GM12878 (cell line): Measurements from ENCODE around the gene SARS2. TPM values are rescaled to one million over a fixed set of nuclear protein-coding genes. Genes with fewer than 3 reads are reported as not detected.

Source experiments
- ATAC-seq: fragments of 200-7000 bp; cut with Tn5 transposase; 3 replicates; pipeline ENCODE4 v1.9.1; 2020; ENCODE audit warnings: mild to moderate bottlenecking, moderate library complexity
- BruUV-seq: library from RNA; stranded (reverse); fragments of 400-500 nt; replicated peaks from 2 replicates; lab custom pipeline; 2021; lab: Mats Ljungman, UMichigan
- CTCF ChIA-PET: fragments of 300-600 bp; sonication (Branson Sonifier 250); formaldehyde crosslinking; extraction: SDS; loops from one replicate; lab custom pipeline; 2021; ENCODE audit warnings: inconsistent platforms; lab: Yijun Ruan, JAX
- POLR2A ChIA-PET: fragments of 350-600 bp; formaldehyde crosslinking; extraction: SDS; loops from one replicate; lab custom pipeline; 2021; ENCODE audit warnings: inconsistent platforms; lab: Charles Lee
- RAD21 ChIA-PET: fragments of 300-600 bp; sonication (Branson Sonifier 250); formaldehyde crosslinking; loops from one replicate; lab custom pipeline; 2023; ENCODE audit warnings: antibody characterized with exemption; ENCODE audit not compliant: unreplicated experiment; lab: Charles Lee
- SMC1A ChIA-PET: fragments of 300-600 bp; sonication (Branson Sonifier 250); formaldehyde crosslinking; loops from one replicate; lab custom pipeline; 2023; ENCODE audit not compliant: unreplicated experiment, uncharacterized antibody; lab: Charles Lee
- DNase-seq: peaks from one replicate; pipeline ENCODE4 v3.0.0-alpha.2; 2011; ENCODE audit warnings: low read depth, low spot score
- FAIRE-seq: peaks from 3 replicates; lab custom pipeline; 2011; peaks lifted over from hg19 to GRCh38; lab: Jason Lieb, UNC
- H2AFZ ChIP-seq: 2 replicates; pipeline ENCODE4 v1.6.0; 2011; ENCODE audit warnings: low read depth, low read length, control low read depth; ENCODE audit not compliant: control insufficient read depth
- H3K27ac ChIP-seq: 2 replicates; pipeline ENCODE4 v1.5.1; 2011; ENCODE audit warnings: control low read depth; ENCODE audit not compliant: control insufficient read depth, insufficient read depth
- H3K27me3 ChIP-seq, 2 experiments: replicated peaks in 1 of 2; 2 replicates each; pipeline versions ENCODE4 v1.6.0 to v1.6.1; 2011; ENCODE audit warnings: low read length in 1 of 2; ENCODE audit not compliant: control insufficient read depth in 2 of 2, insufficient read depth in 2 of 2
- H3K36me3 ChIP-seq, 2 experiments: 2 replicates each; pipeline ENCODE4 v1.5.1; 2011; ENCODE audit warnings: low read length in 1 of 2; ENCODE audit not compliant: control insufficient read depth in 2 of 2, insufficient read depth in 2 of 2
- H3K4me1 ChIP-seq: 2 replicates; pipeline ENCODE4 v1.6.1; 2011; ENCODE audit warnings: mild to moderate bottlenecking, low read length, moderate library complexity, mixed read lengths; ENCODE audit not compliant: control insufficient read depth, insufficient read depth
- H3K4me2 ChIP-seq: 2 replicates; pipeline ENCODE4 v1.6.0; 2011; ENCODE audit warnings: control low read depth; ENCODE audit not compliant: control insufficient read depth, insufficient read depth
- H3K4me3 ChIP-seq: fragments of 200-600 bp; sonication (generic); 2 replicates; pipeline ENCODE4 v1.5.1; 2016
- H3K79me2 ChIP-seq: 2 replicates; pipeline ENCODE4 v1.6.0; 2011; ENCODE audit warnings: low read length; ENCODE audit not compliant: control insufficient read depth, insufficient read depth
- H3K9ac ChIP-seq: 2 replicates; pipeline ENCODE4 v1.8.0; 2011; ENCODE audit warnings: low read length, control low read depth, mixed read lengths; ENCODE audit not compliant: control insufficient read depth, insufficient read depth
- H3K9me3 ChIP-seq: replicated peaks from 3 replicates; pipeline ENCODE4 v1.5.1; 2011; ENCODE audit warnings: mild to moderate bottlenecking, low read length; ENCODE audit not compliant: control insufficient read depth, insufficient read depth
- H4K20me1 ChIP-seq: 2 replicates; pipeline ENCODE4 v1.6.0; 2011; ENCODE audit not compliant: control insufficient read depth, insufficient read depth
- CBFB ChIP-seq: IDR thresholded peaks from 2 replicates; pipeline ENCODE4 v1.6.1; 2016; ENCODE audit warnings: antibody characterized with exemption, low read depth
- CHD1 ChIP-seq: IDR thresholded peaks from 2 replicates; pipeline ENCODE4 v1.6.1; 2012; ENCODE audit warnings: low read depth, low read length, improper control_type of control experiment
- GATAD2B ChIP-seq: fragments of 450-650 bp; conservative IDR thresholded peaks from 2 replicates; pipeline ENCODE4 v1.6.1; 2017; ENCODE audit warnings: low read depth, mild to moderate bottlenecking, moderate library complexity
- HDAC2 ChIP-seq: fragments of 200-600 bp; sonication (generic); IDR thresholded peaks from 2 replicates; pipeline ENCODE4 v1.6.1; 2017
- IKZF1 ChIP-seq: fragments of 450-650 bp; conservative IDR thresholded peaks from 2 replicates; pipeline ENCODE4 v1.6.1; 2017; ENCODE audit warnings: antibody characterized with exemption, mild to moderate bottlenecking
- IRF4 ChIP-seq: IDR thresholded peaks from 2 replicates; pipeline ENCODE4 v1.6.1; 2011; ENCODE audit warnings: low read depth, low read length
- KLF5 ChIP-seq: fragments of 450-650 bp; IDR thresholded peaks from 2 replicates; pipeline ENCODE4 v1.6.1; 2014; ENCODE audit warnings: mild to moderate bottlenecking; ENCODE audit not compliant: partially characterized antibody
- LARP7 ChIP-seq: fragments of 450-650 bp; IDR thresholded peaks from 2 replicates; pipeline ENCODE4 v1.6.1; 2017; ENCODE audit warnings: mild to moderate bottlenecking
- RAD21 ChIP-seq: IDR thresholded peaks from 2 replicates; pipeline ENCODE4 v1.6.1; 2011; ENCODE audit warnings: mild to moderate bottlenecking, low read depth, low read length, moderate library complexity; ENCODE audit not compliant: insufficient read depth
- RAD51 ChIP-seq: fragments of 450-650 bp; IDR thresholded peaks from 2 replicates; pipeline ENCODE4 v1.6.1; 2016; ENCODE audit warnings: moderate library complexity, mild to moderate bottlenecking, inconsistent platforms
- SMAD1 ChIP-seq: fragments of 450-650 bp; IDR thresholded peaks from 2 replicates; pipeline ENCODE4 v1.6.1; 2018; ENCODE audit warnings: mild to moderate bottlenecking, low read depth; ENCODE audit not compliant: partially characterized antibody
- SMAD5 ChIP-seq: IDR thresholded peaks from 2 replicates; pipeline ENCODE4 v1.6.1; 2016; ENCODE audit warnings: antibody characterized with exemption, low read depth
- SREBF2 ChIP-seq: IDR thresholded peaks from 2 replicates; pipeline ENCODE4 v1.6.1; 2012; ENCODE audit warnings: mild to moderate bottlenecking, low read length
- SUZ12 ChIP-seq: fragments of 200-600 bp; sonication (generic); IDR thresholded peaks from one replicate; pipeline ENCODE4 v1.6.1; 2018; ENCODE audit warnings: antibody characterized with exemption, mild to moderate bottlenecking; ENCODE audit not compliant: unreplicated experiment
- TCF3 ChIP-seq: IDR thresholded peaks from 2 replicates; pipeline ENCODE4 v1.6.1; 2012; ENCODE audit warnings: low read depth, mild to moderate bottlenecking, low read length, borderline replicate concordance; ENCODE audit not compliant: insufficient read depth
- ZSCAN29 ChIP-seq: fragments of 450-650 bp; IDR thresholded peaks from 2 replicates; pipeline ENCODE4 v1.6.1; 2017; ENCODE audit warnings: mild to moderate bottlenecking, moderate library complexity
- WGBS: methylation state at CpG from one replicate; pipeline ENCODE4 v1.1.6; 2016; ENCODE audit warnings: low lambda C conversion rate; ENCODE audit not compliant: insufficient replicate concordance, insufficient coverage; ENCODE audit errors: missing lambda C conversion rate; 5-methylcytosine and 5-hydroxymethylcytosine counted together
- in situ Hi-C: fragments of 300-500 bp; cut with MboI; formaldehyde crosslinking; loops from 9 replicates; pipeline ENCODE4 v1.14.3; 2018; ENCODE audit warnings: mixed read lengths
- intact Hi-C: fragments of 100-400 bp; cut with micrococcal nuclease; formaldehyde crosslinking; loops from one replicate; pipeline ENCODE4 v1.14.2; 2022; ENCODE audit not compliant: unreplicated experiment
- polyA plus RNA-seq, 11 experiments: library from polyadenylated mRNA; depleted of rRNA in 4 of 11; unstranded in 6 of 11; stranded (reverse) in 5 of 11; fragments of >200 nt; fragmentation: Nextera tagmentation in 4 of 11; fragmentation: Illumina TruSeq in 1 of 11; extraction: Ambion mirVana in 4 of 11; extraction: Trizol in 1 of 11; gene quantifications; 1 replicate in 1 of 11; 2 replicates in 10 of 11; pipeline versions ENCODE4 v1.2.1 to v1.2.3, GENCODE V29; 2011 to 2016; ENCODE audit warnings: inconsistent platforms in 2 of 11, missing spikeins in 2 of 11, low read depth in 1 of 11
- total RNA-seq, 4 experiments: library from RNA; depleted of rRNA in 3 of 4; stranded (reverse); fragments of >200 nt in 3 of 4; fragmentation: Illumina TruSeq in 1 of 4; extraction: Trizol in 1 of 4; gene quantifications; 2 replicates each; pipeline versions ENCODE4 v1.2.1 to v1.2.3, GENCODE V29; 2013 to 2021
- TF ChIP-seq, protein P1 (sequence below): fragments of 450-650 bp; IDR thresholded peaks from 2 replicates; pipeline ENCODE4 v1.6.1; 2018; ENCODE audit warnings: mild to moderate bottlenecking, low read depth, moderate library complexity; ENCODE audit not compliant: partially characterized antibody
- TF ChIP-seq, protein P2 (sequence below): fragments of 450-650 bp; IDR thresholded peaks from 2 replicates; pipeline ENCODE4 v1.6.1; 2017; ENCODE audit warnings: low read depth, mild to moderate bottlenecking, moderate library complexity
- TF ChIP-seq, protein P3 (sequence below): IDR thresholded peaks from 2 replicates; pipeline ENCODE4 v1.6.1; 2012; ENCODE audit warnings: low read depth, low read length, improper control_type of control experiment

Gene SARS2
- total and polyA plus RNA-seq, 10 of the 15 experiments (the other 5 are each of a cell fraction or from before 2014, with no cell fraction given): 2.6 to 50.3 (median 27.5) TPM

DNA sequence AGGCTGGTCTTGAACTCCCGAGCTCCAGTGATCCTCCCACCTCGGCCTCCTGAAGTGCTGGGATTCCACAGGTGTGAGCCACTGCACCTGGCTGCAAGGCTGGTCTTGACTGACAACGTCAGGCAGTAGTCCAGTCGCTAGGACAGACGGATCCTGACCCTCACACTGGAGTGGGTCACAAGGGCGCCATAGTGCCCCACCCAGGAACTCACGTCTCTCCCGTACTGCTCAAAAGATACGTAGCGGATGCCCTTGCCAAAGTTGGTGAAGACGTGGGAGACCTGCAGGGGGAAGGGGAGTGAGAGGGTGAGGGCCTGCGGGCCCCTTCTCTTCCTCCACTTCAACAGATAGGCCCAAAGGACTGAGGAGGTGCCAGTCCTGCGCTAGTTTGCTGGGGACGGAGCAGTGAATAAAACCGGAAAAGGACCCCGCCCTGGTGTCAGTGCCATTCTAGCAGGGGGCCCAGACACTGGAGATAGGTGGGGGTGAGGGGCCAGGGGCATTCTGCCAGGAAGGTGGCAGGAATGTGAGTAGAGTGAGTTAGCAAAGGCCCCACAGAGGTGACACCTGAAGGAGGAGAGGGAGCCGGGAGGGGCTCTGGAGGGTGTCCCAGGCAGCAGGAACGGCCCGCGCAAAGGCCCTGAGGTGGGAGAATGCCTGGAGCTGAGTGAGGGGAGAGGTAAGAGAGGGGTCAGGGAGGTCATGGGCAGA, 12.1 kb upstream of the SARS2 start (continued):
- TF ChIP-seq, protein P1, sequence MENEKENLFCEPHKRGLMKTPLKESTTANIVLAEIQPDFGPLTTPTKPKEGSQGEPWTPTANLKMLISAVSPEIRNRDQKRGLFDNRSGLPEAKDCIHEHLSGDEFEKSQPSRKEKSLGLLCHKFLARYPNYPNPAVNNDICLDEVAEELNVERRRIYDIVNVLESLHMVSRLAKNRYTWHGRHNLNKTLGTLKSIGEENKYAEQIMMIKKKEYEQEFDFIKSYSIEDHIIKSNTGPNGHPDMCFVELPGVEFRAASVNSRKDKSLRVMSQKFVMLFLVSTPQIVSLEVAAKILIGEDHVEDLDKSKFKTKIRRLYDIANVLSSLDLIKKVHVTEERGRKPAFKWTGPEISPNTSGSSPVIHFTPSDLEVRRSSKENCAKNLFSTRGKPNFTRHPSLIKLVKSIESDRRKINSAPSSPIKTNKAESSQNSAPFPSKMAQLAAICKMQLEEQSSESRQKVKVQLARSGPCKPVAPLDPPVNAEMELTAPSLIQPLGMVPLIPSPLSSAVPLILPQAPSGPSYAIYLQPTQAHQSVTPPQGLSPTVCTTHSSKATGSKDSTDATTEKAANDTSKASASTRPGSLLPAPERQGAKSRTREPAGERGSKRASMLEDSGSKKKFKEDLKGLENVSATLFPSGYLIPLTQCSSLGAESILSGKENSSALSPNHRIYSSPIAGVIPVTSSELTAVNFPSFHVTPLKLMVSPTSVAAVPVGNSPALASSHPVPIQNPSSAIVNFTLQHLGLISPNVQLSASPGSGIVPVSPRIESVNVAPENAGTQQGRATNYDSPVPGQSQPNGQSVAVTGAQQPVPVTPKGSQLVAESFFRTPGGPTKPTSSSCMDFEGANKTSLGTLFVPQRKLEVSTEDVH: no peak
- TF ChIP-seq LARP7 (no peak), KLF5 (no peak), ZSCAN29 (no peak), SMAD1 (no peak), IRF4 (no peak)

DNA sequence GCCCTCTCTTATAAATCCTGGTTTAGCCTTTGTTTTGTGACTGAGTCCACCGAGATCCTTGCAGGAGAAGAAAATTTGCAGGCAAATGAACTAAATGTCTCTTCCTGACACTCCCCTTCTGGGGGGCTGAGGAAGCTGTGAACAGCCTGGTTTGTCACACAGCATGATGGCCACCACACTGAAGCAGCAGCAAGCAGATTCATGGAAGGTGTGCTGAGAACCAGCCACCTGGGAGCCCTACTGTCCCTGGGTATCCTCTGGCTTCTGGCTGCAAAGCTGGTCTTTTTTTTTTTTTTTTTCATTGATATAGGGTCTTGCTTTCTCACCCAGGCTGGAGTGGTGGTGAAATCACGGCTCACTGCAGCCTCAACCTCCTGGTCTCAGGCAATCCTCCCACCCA, 11.4 kb upstream of the SARS2 start:
- WGBS: 72% methylated on average over 1 of the region's 2 CpGs

More for the DNA sequence above, 11.4 kb upstream of the SARS2 start:
- H3K27me3 ChIP-seq: no peaks in the 10 kb centered on the region; a peak in 1 of 4 replicates
- CTCF ChIA-PET: interaction anchor here (0.9 kb wide), 1 partner anchor 12 kb away, joined by 3 read pairs; the partner anchor contains the start of genes MRPS12 and SARS2
- H2AFZ ChIP-seq: no peak overlapping the region
- no peaks in the 10 kb centered on the region for H3K79me2 ChIP-seq
- no peaks in the 10 kb centered on the region for H4K20me1 ChIP-seq
- FAIRE-seq (no peak), DNase-seq (no peak)
- no TSS peak for BruUV-seq
- H3K36me3 ChIP-seq: no peaks in the 10 kb centered on the region
- in situ Hi-C loops: no loop called here
- SMC1A ChIA-PET: no interaction called here
- H3K9ac ChIP-seq: no peak overlapping the region
- H3K9me3 ChIP-seq: no peaks in the 10 kb centered on the region
- no peaks in the 10 kb centered on the region for H3K4me1 ChIP-seq
- TF ChIP-seq, protein P2, sequence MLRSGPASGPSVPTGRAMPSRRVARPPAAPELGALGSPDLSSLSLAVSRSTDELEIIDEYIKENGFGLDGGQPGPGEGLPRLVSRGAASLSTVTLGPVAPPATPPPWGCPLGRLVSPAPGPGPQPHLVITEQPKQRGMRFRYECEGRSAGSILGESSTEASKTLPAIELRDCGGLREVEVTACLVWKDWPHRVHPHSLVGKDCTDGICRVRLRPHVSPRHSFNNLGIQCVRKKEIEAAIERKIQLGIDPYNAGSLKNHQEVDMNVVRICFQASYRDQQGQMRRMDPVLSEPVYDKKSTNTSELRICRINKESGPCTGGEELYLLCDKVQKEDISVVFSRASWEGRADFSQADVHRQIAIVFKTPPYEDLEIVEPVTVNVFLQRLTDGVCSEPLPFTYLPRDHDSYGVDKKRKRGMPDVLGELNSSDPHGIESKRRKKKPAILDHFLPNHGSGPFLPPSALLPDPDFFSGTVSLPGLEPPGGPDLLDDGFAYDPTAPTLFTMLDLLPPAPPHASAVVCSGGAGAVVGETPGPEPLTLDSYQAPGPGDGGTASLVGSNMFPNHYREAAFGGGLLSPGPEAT: no peak
- TF ChIP-seq RAD51 (no peak), CHD1 (no peak), HDAC2 (no peak), GATAD2B (no peak), SUZ12 (no peak), SREBF2 (no peak), IKZF1 (no peak), CBFB (no peak), RAD21 (no peak), SMAD5 (no peak), TCF3 (no peak)
- TF ChIP-seq, protein P3, sequence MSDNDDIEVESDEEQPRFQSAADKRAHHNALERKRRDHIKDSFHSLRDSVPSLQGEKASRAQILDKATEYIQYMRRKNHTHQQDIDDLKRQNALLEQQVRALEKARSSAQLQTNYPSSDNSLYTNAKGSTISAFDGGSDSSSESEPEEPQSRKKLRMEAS: no peak
- TF ChIP-seq, all 136 proteins: peak for 0
- ChIA-PET POLR2A (no interaction called here), RAD21 (no interaction called here)
- H3K4me2 ChIP-seq: no peak overlapping the region
- ATAC-seq: no peak
- intact Hi-C loops: no loop called here
- H3K4me3 ChIP-seq: no peak overlapping the region
- no peak overlapping the region for H3K27ac ChIP-seq
